HG03064 (cell line): ENCODE measurements around the gene ARHGAP15.

Source experiments
- ATAC-seq: cut with Tn5 transposase; IDR thresholded peaks from one replicate; pipeline ENCODE4 v1.9.1; 2021; ENCODE audit warnings: low read depth; ENCODE audit not compliant: unreplicated experiment

ARHGAP15 gene

DNA sequence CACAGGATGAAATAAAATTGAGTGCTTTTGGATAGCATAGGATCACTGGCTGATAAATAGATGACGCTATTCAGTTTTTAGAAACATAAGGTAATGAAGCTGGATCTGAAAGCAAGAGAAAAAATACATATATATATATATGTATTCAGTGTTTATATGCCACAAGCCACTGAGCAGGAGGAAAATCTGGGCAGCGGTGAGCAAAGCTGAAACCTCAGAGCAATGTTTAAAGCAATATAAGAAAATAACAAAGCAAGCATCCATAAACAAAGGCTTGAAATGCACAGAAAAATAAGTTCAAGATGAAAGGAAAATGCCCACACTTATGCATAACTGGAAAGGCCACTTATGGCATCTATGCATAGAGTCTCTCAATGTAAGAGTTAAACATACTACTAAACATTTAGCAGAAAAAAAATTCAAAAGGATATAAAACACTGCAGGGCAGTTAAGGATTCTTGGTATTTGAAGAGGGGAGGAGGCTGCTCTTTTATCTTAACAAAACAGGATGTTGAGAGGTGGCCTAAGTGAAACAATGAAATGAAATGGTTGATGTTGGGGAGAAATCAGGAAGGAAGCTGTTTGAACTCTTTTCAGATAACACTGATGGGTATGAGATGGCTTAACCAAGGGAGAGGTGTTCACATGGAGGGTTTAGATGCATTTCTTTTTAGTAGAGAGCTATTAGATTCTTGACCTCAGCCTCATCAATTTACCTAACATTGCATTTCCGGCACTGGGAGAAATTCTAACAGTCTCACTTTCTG lies 129.1 kb downstream of the ARHGAP15 start:
- no peak for ATAC-seq

- ATAC-seq, result peak; percentile 48
Measured at GRCh38 chr2:143259368-143259958, 130.2 kb downstream of the ARHGAP15 start.

DNA sequence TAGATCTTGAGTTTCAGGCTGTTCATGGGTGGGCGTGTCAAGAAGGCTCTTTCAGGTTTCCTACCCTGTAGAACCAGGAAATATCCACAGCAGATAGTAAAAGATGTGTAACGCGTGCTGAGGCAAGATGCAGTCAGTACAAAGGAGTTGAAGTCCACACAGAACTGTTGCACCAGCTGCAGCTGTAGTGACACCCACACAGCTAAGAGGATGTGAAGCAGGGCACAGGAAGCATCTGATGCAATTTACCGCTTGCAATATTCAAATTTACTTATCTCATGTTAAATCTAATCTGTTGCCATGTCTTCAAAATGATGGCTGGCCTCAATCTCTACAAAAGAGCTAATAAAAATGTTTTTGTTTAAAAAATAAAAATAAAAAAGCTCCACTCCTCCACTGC lies 132.8 kb downstream of the ARHGAP15 start:
- ATAC-seq, result no peak

DNA sequence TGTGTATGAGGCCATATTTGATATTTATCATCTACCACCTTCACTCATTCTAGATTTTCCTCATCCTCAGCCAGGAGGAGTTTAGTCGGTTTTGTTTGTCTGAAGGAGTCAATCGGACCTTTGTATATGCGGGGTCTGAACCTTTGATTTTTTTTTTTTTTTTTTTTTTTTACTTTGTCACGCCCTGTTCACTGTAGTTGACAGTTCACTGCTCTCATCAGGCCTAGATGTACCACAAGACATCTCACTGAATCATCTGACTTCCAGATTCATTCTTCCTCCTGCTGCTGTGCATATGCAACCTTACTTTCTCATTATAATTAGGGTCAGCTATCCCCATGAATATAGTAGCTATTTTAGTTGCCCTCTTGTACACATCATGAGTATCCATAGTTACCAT lies 133.2 kb downstream of the ARHGAP15 start:
- ATAC-seq, result no peak

DNA sequence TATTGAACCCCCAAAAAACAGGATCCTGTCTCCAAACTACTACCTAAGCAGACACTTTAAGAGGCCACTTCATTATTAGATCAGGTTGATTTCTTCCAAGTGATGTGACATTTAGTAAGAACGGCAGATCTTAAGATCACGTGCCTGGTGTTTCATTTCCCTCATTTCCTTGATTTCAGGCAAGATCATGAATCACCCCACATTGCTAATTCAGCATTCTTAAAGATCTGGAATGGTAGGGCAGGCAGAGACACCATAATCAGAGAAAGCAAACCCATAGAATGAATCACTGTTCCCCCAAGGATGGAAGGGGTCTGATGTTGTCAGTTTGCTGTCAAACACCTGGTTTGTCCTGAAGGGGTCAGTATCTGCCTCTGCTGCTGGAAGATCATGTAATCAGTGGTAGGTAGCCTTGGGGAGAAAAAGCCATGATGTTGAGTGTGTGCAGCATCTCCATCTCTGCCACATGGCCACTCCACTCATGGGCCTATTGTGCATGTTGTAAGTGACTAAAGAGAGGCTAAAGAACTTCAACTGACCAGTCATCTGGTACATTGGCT lies 133.9 kb downstream of the ARHGAP15 start:
- ATAC-seq, result no peak

DNA sequence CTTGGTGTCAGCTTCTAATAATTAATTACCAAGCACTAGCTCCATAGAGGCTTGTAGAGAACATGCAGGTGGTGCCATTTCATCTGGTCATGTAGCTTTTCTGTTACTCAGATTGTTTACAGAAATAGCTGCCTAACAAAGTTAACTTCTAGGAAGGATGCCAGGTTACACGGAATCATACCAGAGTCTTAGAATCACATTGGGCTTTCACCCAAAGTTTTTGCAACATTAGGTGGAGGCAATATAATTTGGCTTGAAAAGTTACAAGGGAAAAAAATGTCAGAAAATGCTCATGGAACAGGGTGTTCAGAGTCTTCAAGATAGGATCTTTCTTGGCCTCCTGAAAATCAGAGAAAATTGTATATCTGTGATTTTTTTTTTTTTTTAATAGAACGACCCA lies 135.6 kb downstream of the ARHGAP15 start:
- ATAC-seq, result no peak

- ATAC-seq, result no peak
Measured at GRCh38 chr2:143279672-143280071, 150.5 kb downstream of the ARHGAP15 start.

- ATAC-seq, result no peak
Measured at GRCh38 chr2:143280097-143280757, 151.0 kb downstream of the ARHGAP15 start.

DNA sequence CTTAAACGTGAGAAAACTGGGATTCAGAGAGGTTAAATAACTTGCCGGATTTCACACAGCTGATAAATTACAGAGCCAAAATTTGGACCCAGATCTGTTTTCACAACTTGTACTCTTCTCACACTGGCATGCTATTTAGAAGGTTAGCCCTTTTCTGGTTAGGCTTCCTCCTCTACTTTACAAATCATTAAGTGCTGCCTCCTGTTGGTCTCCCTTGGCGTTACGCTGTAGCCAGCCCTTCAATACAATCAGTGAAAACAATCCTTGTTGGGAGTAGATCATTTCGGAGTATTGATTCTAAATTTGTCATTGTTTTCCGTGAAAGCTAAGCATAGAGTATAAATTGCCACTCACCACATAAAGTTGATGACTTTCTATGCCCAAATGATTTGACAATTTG lies 153.5 kb downstream of the ARHGAP15 start:
- ATAC-seq, result no peak

DNA sequence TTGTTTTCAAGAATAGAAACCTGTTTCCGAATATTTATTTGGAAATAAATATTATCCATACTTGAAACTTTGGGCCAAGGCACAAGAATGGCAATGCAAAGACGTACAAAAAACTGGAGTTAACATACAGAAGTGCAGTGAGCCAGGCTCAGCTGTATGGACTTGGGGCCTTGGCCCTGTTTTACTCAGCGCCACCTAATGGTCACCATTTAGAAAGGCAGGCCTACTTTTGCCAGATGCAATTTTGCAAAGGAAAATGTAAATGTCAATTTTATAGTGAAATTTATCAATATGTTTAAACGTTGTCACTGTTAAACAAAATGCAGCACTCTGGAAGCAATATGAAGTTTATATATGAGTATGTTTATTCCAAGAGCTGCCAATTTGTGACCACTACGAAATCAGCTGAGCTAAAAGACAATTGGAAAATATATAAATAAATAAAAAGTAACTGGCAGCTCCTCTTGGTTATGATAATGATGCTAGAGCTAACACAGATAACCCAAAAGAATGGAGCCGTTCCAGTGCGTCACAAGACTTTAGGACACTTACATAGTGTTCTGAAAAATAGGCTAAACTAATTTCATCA lies 155.0 kb downstream of the ARHGAP15 start:
- ATAC-seq, result no peak

GRCh38 chr2:143289025-143289424 lies 159.8 kb downstream of the ARHGAP15 start:
- no peak for ATAC-seq

DNA sequence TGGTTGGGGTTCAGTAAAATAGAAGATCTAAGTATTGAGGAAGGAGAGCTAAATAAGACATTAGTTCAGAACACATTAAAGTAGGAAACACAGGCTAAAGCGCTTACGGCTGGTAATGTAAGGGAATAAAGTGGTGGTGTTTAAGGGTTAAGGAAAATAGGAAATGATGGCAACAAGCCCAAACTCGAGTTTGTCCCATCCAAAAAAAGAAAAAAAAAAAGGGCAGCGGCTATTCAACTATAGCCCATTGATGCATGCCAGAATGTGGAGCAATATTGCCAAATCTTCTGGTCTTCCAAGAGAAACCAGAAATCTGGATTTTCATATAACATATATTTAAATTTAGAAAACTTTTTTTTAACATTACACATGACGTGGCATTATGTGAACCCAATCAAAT lies 161.0 kb downstream of the ARHGAP15 start:
- no peak for ATAC-seq

- ATAC-seq, result no peak
Measured at GRCh38 chr2:143294068-143294467, 164.8 kb downstream of the ARHGAP15 start.

- no peak for ATAC-seq
Measured at GRCh38 chr2:143296089-143296488, 166.9 kb downstream of the ARHGAP15 start.

DNA sequence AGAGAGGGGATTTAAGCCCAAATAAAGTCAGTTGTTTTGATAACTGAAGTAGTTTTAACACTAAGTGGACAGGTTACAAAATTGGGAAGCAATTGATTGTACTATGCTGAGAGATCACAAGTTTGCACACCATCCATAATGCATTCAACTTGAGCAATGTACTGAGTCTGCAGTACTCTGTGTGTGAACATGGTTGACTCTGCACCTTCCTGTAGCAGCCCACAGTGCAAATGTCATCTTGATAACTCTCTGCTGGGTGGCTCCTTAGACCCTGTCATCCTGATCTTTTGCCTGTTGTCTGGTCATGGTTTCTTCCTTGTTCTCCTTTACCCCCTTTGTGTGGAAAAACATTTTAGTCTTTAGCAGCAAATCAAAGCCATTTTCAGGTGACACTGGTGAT lies 168.0 kb downstream of the ARHGAP15 start:
- ATAC-seq, result no peak

- ATAC-seq, result no peak
Measured at GRCh38 chr2:143300536-143300935, 171.3 kb downstream of the ARHGAP15 start.

- ATAC-seq, result no peak
Measured at GRCh38 chr2:143311426-143311825, 182.2 kb downstream of the ARHGAP15 start.

DNA sequence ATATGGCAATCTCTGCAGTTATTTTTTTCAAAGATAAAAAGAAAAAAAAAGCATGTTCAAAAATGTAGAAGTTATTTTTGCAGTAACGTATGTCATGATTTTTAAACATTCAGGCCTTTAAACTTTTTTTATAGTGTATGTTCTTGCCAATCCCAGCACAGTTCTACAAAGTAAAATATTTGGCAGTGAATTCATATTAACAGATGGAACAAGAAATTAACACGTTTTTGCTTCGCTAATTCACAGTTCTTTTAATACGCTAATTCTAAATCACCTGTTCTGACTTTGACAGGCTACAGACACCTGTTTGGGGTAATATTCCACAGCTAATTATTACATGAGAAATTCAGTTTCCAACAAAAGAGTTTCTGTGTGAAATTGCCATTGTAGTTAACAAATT lies 183.2 kb downstream of the ARHGAP15 start:
- ATAC-seq, result no peak

GRCh38 chr2:143313861-143314260 lies 184.6 kb downstream of the ARHGAP15 start:
- ATAC-seq, result no peak

GRCh38 chr2:143321994-143322393 lies 192.8 kb downstream of the ARHGAP15 start:
- no peak for ATAC-seq

DNA sequence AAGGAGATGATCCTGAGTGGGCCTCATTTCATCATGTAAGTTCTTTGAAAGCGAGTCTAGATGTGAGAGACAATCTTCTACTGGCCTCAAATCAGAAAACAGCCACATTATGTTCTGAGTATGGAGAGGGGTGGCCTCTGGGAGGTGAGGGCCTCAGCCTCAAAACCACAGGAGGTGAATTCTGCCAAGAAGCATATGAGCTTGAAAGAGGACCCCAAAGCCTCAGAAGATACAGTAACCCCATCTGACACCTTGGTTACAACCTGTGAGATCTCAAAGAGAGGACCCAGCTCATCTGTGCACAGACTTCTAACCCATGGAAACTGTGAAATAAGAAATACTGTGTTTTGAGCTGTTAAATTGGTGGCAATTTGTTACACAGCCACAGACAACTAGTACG lies 200.1 kb downstream of the ARHGAP15 start:
- no peak for ATAC-seq
